ENCODE results near the gene CASKIN1. TPM values are rescaled to one million over a fixed set of nuclear protein-coding genes. Genes with fewer than 3 reads are reported as not detected.

The CASKIN1 gene
- total RNA-seq, 1 donor from 2014 or later = 1.6 TPM

GRCh38 chr16:2212362-2213324 is 16.2 kb upstream of the CASKIN1 start:
- peak overlapping the region; percentile 87 for H3K4me3 Mint-ChIP-seq
- peaks cover 11% of the 10 kb centered on the region for H3K4me1 ChIP-seq
- H3K9ac ChIP-seq = peak overlapping the region; percentile 92
- H4K20me1 ChIP-seq (ENCODE audit: low read depth) = peaks cover 41% of the 10 kb centered on the region
- DNase-seq (ENCODE audit: low spot score) = no peak
- H3K27ac Mint-ChIP-seq = no peak overlapping the region
- H3K9me3 ChIP-seq (ENCODE audit: low read depth) = no peaks in the 10 kb centered on the region
- no peaks in the 10 kb centered on the region for H3K27me3 ChIP-seq
- H3F3A ChIP-seq (ENCODE audit: low read depth) = peaks cover 47% of the 10 kb centered on the region
- peaks cover 21% of the 10 kb centered on the region for H3K4me1 Mint-ChIP-seq
- H3K27me3 Mint-ChIP-seq (ENCODE audit: insufficient read depth, low read depth) = peaks cover 8% of the 10 kb centered on the region
- H3K4me3 ChIP-seq = peak overlapping the region; percentile 99
- H3K79me2 ChIP-seq (ENCODE audit: low read depth) = peaks cover 32% of the 10 kb centered on the region
- no peaks in the 10 kb centered on the region for H3K9me3 Mint-ChIP-seq
- no peaks in the 10 kb centered on the region for H3K36me3 ChIP-seq
- H3K27ac ChIP-seq = no peak overlapping the region
- no peak overlapping the region for H2AFZ ChIP-seq (replicated peaks)
- peak overlapping the region; percentile 93 for H3K4me2 ChIP-seq
- H3K36me3 Mint-ChIP-seq = peaks cover 5% of the 10 kb centered on the region
- TF ChIP-seq, protein P1, sequence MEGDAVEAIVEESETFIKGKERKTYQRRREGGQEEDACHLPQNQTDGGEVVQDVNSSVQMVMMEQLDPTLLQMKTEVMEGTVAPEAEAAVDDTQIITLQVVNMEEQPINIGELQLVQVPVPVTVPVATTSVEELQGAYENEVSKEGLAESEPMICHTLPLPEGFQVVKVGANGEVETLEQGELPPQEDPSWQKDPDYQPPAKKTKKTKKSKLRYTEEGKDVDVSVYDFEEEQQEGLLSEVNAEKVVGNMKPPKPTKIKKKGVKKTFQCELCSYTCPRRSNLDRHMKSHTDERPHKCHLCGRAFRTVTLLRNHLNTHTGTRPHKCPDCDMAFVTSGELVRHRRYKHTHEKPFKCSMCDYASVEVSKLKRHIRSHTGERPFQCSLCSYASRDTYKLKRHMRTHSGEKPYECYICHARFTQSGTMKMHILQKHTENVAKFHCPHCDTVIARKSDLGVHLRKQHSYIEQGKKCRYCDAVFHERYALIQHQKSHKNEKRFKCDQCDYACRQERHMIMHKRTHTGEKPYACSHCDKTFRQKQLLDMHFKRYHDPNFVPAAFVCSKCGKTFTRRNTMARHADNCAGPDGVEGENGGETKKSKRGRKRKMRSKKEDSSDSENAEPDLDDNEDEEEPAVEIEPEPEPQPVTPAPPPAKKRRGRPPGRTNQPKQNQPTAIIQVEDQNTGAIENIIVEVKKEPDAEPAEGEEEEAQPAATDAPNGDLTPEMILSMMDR (IDR thresholded peaks at IDR 0.05) = no peak

DNA sequence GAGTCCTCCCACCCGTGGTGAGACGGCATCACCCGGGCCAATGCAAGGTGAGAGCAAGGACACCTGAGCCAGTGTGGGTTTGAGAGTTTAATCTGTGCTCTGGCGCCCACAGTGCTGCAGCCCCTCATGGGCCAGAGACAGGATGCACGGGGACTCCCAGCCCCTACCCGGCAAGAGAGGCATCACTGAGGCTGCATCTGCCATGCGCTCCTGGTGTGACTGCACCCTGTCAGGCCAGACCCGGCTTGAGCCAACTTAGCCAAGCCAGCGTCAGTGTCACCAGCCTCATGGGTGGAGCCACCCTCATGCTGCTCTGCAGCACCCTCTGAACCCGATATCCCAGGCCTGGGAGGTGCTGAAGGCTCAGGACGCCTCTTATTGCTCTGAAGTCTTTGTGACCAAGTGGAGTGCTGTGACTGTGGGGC is 15.5 kb upstream of the CASKIN1 start:
- H3K27ac Mint-ChIP-seq = no peak overlapping the region
- Histone ChIP-seq H4K20me1 (ENCODE audit: low read depth) (peaks cover 41% of the 10 kb centered on the region), H2AFZ (replicated peaks) (no peak overlapping the region), H3K4me1 (peaks cover 11% of the 10 kb centered on the region), H3K9me3 (ENCODE audit: low read depth) (no peaks in the 10 kb centered on the region), H3K27ac (no peak overlapping the region), H3K9ac (no peak overlapping the region), H3K4me2 (no peak overlapping the region), H3K4me3 (no peak overlapping the region), H3K36me3 (no peaks in the 10 kb centered on the region), H3F3A (ENCODE audit: low read depth) (peaks cover 48% of the 10 kb centered on the region), H3K27me3 (no peaks in the 10 kb centered on the region), H3K79me2 (ENCODE audit: low read depth) (peaks cover 35% of the 10 kb centered on the region)
- peaks cover 25% of the 10 kb centered on the region for H3K4me1 Mint-ChIP-seq
- H3K4me3 Mint-ChIP-seq = peak overlapping the region; percentile 73
- DNase-seq (ENCODE audit: low spot score) = no peak
- H3K27me3 Mint-ChIP-seq (ENCODE audit: insufficient read depth, low read depth) = peaks cover 11% of the 10 kb centered on the region
- H3K9me3 Mint-ChIP-seq = no peaks in the 10 kb centered on the region
- peaks cover 9% of the 10 kb centered on the region for H3K36me3 Mint-ChIP-seq
- TF ChIP-seq EZH2 (IDR thresholded peaks at IDR 0.05) = no peak
- TF ChIP-seq, protein P1 (IDR thresholded peaks at IDR 0.05) = no peak
- no peak for TF ChIP-seq EZH2phosphoT487 (IDR thresholded peaks at IDR 0.05)

DNA sequence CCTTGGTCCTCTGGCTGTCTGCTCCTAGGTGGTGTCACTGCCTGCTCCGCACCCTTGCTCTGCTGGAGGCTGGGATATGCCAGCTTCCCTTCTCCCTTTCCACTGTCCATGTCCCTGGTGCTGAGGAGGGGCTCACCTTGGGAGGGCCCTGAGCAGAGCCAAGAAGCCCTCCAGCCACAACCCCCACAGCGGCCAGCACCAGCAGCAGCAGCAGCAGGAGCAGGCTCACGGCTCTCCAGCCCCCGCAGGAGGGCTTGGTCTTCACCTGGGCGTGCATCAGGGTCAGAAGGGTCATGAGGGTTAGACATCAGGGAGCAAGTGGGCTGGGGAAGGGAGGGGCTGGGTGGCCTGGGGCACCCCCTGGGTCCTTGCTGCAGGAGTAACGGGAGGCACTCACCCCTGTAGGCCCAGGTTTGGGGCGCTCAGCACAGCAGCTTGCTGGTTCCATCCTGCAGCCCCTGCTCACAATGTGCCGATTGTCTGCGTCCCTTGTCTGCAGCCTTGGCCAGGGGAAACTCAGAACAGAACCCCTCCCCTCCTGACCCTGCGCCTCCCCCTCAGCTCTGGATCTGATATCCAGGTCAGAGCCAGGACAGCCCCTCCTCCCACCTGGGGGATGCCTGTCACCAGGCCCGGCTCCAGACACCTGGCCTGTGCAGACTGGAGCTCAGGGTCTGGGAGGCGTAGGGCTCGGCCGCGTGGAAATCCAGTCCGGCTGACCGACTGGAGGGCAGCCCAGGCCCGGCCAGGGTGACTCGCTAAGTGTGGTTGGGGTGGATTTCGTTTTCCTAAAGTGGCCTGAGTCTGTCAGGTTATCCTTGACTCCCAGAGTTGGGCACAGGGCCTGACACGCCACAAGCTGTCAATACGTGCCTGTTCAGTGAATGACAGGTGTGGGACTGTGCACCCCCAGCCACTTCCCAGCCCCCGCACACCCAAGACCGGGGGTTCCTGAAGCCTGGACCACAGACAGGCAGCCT is 14.3 kb upstream of the CASKIN1 start, which contains the start of gene BRICD5:
TSS of gene BRICD5 (minus strand) at position 478 of the 980 bp plus-strand sequence. CDS start at position 448, 30 bp downstream.
- peaks cover 16% of the 10 kb centered on the region for H3K4me1 ChIP-seq
- Mint-ChIP-seq H3K27ac (no peak within 1 kb of the TSS), H3K9me3 (no peaks in the 10 kb centered on the region), H3K27me3 (ENCODE audit: insufficient read depth, low read depth) (peaks cover 13% of the 10 kb centered on the region), H3K4me1 (peaks cover 28% of the 10 kb centered on the region), H3K36me3 (peaks cover 12% of the 10 kb centered on the region), H3K4me3 (peak within 1 kb of the TSS; percentile 73)
- TF ChIP-seq EZH2phosphoT487 (IDR thresholded peaks at IDR 0.05) = no peak
- TF ChIP-seq EZH2 (IDR thresholded peaks at IDR 0.05) = no peak
- TF ChIP-seq, protein P1 (IDR thresholded peaks at IDR 0.05) = no peak
- H3K9me3 ChIP-seq (ENCODE audit: low read depth) = no peaks in the 10 kb centered on the region
- H3K79me2 ChIP-seq (ENCODE audit: low read depth) = peaks cover 41% of the 10 kb centered on the region
- H3K27ac ChIP-seq = peak within 1 kb of the TSS; percentile 58
- H3F3A ChIP-seq (ENCODE audit: low read depth) = peaks cover 43% of the 10 kb centered on the region
- no peak within 1 kb of the TSS for H3K9ac ChIP-seq
- no peaks in the 10 kb centered on the region for H3K27me3 ChIP-seq
- no peaks in the 10 kb centered on the region for H3K36me3 ChIP-seq
- peaks cover 41% of the 10 kb centered on the region for H4K20me1 ChIP-seq (ENCODE audit: low read depth)
- H2AFZ ChIP-seq (replicated peaks) = no peak within 1 kb of the TSS
- H3K4me3 ChIP-seq = no peak within 1 kb of the TSS
- H3K4me2 ChIP-seq = no peak within 1 kb of the TSS
- DNase-seq (ENCODE audit: low spot score) = no peak

Data from neural progenitor cell (in vitro differentiated cells).